ENCODE results near the gene ZKSCAN1.
"Not testable (repeated sequence)": the region's sequence is repeated elsewhere in the genome, so short reads cannot be mapped to it uniquely, and the experiment has no call there.

ZKSCAN1 gene

GRCh38 chr7:99987846-99988245 lies 27.6 kb upstream of the ZKSCAN1 start:
- H3K27me3 ChIP-seq = peaks cover 42% of the 10 kb centered on the region
- no peaks in the 10 kb centered on the region; the same call in 1 of the 2 replicates for H3K4me1 ChIP-seq
- no peak for DNase-seq
- H3K9me3 ChIP-seq = no peaks in the 10 kb centered on the region
- no peak for TF ChIP-seq CTCF (IDR thresholded peaks at IDR 0.05; ENCODE audit: low read depth, low read length)
- no peak overlapping the region for H3K4me3 ChIP-seq (ENCODE audit: low read depth, low read length)
- no peaks in the 10 kb centered on the region for H3K36me3 ChIP-seq

- H3K4me3 ChIP-seq (ENCODE audit: low read depth, low read length) = peak overlapping the region; percentile 49
- TF ChIP-seq CTCF (IDR thresholded peaks at IDR 0.05; ENCODE audit: low read depth, low read length) = no peak
- DNase-seq = no peak
These were observed 24.9 kb upstream of the ZKSCAN1 start for GRCh38 chr7:99990460-99990852.

GRCh38 chr7:99991543-99991942 lies 23.9 kb upstream of the ZKSCAN1 start:
- not testable (repeated sequence) for H3K9me3 ChIP-seq; H3K36me3 ChIP-seq; H3K4me1 ChIP-seq; H3K4me3 ChIP-seq (ENCODE audit: low read depth, low read length); DNase-seq
- peaks cover 23% of the 10 kb centered on the region for H3K27me3 ChIP-seq

More at GRCh38 chr7:99990460-99990852, 24.9 kb upstream of the ZKSCAN1 start:
- no peaks in the 10 kb centered on the region for H3K9me3 ChIP-seq
- peaks cover 32% of the 10 kb centered on the region for H3K27me3 ChIP-seq
- H3K4me1 ChIP-seq = no peaks in the 10 kb centered on the region; the same call in 1 of the 2 replicates
- no peaks in the 10 kb centered on the region for H3K36me3 ChIP-seq

GRCh38 chr7:99992330-99993038 lies 22.9 kb upstream of the ZKSCAN1 start:
- DNase-seq = no peak
- Histone ChIP-seq H3K9me3 (no peaks in the 10 kb centered on the region), H3K27me3 (peaks cover 18% of the 10 kb centered on the region), H3K4me1 (no peaks in the 10 kb centered on the region; the same call in 1 of the 2 replicates), H3K4me3 (ENCODE audit: low read depth, low read length) (peak overlapping the region; percentile 10; the same call in 1 of the 2 replicates), H3K36me3 (no peaks in the 10 kb centered on the region)
- no peak for TF ChIP-seq CTCF (IDR thresholded peaks at IDR 0.05; ENCODE audit: low read depth, low read length)

- DNase-seq = no peak
- Histone ChIP-seq H3K4me1 (no peaks in the 10 kb centered on the region; the same call in 1 of the 2 replicates), H3K4me3 (ENCODE audit: low read depth, low read length) (no peak overlapping the region), H3K9me3 (no peaks in the 10 kb centered on the region), H3K36me3 (no peaks in the 10 kb centered on the region), H3K27me3 (peaks cover 6% of the 10 kb centered on the region; the same call in 1 of the 2 replicates)
- no peak for TF ChIP-seq CTCF (IDR thresholded peaks at IDR 0.05; ENCODE audit: low read depth, low read length)
These were observed 20.6 kb upstream of the ZKSCAN1 start for GRCh38 chr7:99994819-99995218.

GRCh38 chr7:99996755-99997544 lies 18.4 kb upstream of the ZKSCAN1 start:
- no peak for DNase-seq
- Histone ChIP-seq H3K4me3 (ENCODE audit: low read depth, low read length) (peak overlapping the region; percentile 67), H3K4me1 (no peaks in the 10 kb centered on the region), H3K36me3 (no peaks in the 10 kb centered on the region), H3K27me3 (no peaks in the 10 kb centered on the region), H3K9me3 (no peaks in the 10 kb centered on the region)
- TF ChIP-seq CTCF (IDR thresholded peaks at IDR 0.05; ENCODE audit: low read depth, low read length) = no peak

All from BE2C (cell line).